ENCODE data around the gene WEE1. TPM values are rescaled to one million over a fixed set of nuclear protein-coding genes. Genes with fewer than 3 reads are reported as not detected.

The WEE1 gene
- 10 to 100 TPM; 32.4 to 38.8 (median 35.0) TPM for total RNA-seq
- polyA plus RNA-seq, result 10 to 100 TPM in 2 of 3 donors, 1 to 10 TPM in 1; 8.4 to 11.1 (median 10.0) TPM

GRCh38 chr11:9573052-9573774, at the start of gene WEE1:
Gene WEE1 (plus strand): TSS chr11:9573670. CDS start chr11:9573934, 264 bp downstream.
- peak within 1 kb of the TSS; percentile 95 to 99 (median 97) for H3K27ac ChIP-seq
- H3K36me3 ChIP-seq, result no peaks in the 10 kb centered on the region
- intact Hi-C loops (cut with DNase I), result loop anchor here (5.0 kb wide), 1 partner anchor 46 kb away; no protein-coding TSS in a partner anchor
- WGBS, 2 donors, result 0% methylated on average over 73 of the region's 73 CpGs
- no peaks in the 10 kb centered on the region for H3K27me3 ChIP-seq
- H3K4me3 ChIP-seq, result peak within 1 kb of the TSS; percentile 64 to 87 (median 86)
- no peaks in the 10 kb centered on the region for H3K9me3 ChIP-seq
- TF ChIP-seq POLR2AphosphoS5 (IDR thresholded peaks at IDR 0.05) (peak; percentile 55 to 88 (median 82)), CTCF (IDR thresholded peaks at IDR 0.05) (no peak), POLR2A (IDR thresholded peaks at IDR 0.05) (peak; percentile 55 to 82), EP300 (IDR thresholded peaks at IDR 0.05) (no peak)
- peaks cover 0 to 39% (median 28%) of the 10 kb centered on the region in 4 donors for H3K4me1 ChIP-seq
- DNase-seq, result peak; percentile 99

- DNase-seq, result no peak
- Histone ChIP-seq H3K36me3 (peaks cover 0 to 5% (median 0%) of the 10 kb centered on the region in 4 donors), H3K4me1 (peaks cover 0 to 45% (median 29%) of the 10 kb centered on the region in 4 donors), H3K9me3 (no peaks in the 10 kb centered on the region), H3K27me3 (no peaks in the 10 kb centered on the region), H3K27ac (no peak overlapping the region), H3K4me3 (no peak overlapping the region)
- WGBS, 2 donors, result 97 to 99% methylated on average over 2 of the region's 2 CpGs
- no peak for TF ChIP-seq CTCF (IDR thresholded peaks at IDR 0.05)
- no peak for TF ChIP-seq POLR2A (IDR thresholded peaks at IDR 0.05)
- no peak for TF ChIP-seq EP300 (IDR thresholded peaks at IDR 0.05)
- TF ChIP-seq POLR2AphosphoS5 (IDR thresholded peaks at IDR 0.05), result no peak
- intact Hi-C loops (cut with DNase I), result no loop called here
Observed at GRCh38 chr11:9524001-9524400, 49.5 kb upstream of the WEE1 start.

- WGBS, 2 donors, result 22 to 68% methylated on average over 3 of the region's 3 CpGs
- H3K4me3 ChIP-seq, result no peak overlapping the region
- TF ChIP-seq POLR2AphosphoS5 (IDR thresholded peaks at IDR 0.05) (no peak), POLR2A (IDR thresholded peaks at IDR 0.05) (no peak), EP300 (IDR thresholded peaks at IDR 0.05) (no peak), CTCF (IDR thresholded peaks at IDR 0.05) (no peak)
- DNase-seq, result no peak
- H3K36me3 ChIP-seq, result peaks cover 0 to 5% (median 0%) of the 10 kb centered on the region in 4 donors
- no peaks in the 10 kb centered on the region for H3K27me3 ChIP-seq
- no peaks in the 10 kb centered on the region for H3K9me3 ChIP-seq
- H3K4me1 ChIP-seq, result peaks cover 0 to 48% (median 36%) of the 10 kb centered on the region in 4 donors
- intact Hi-C loops (cut with DNase I), result loop anchor here (5.0 kb wide), 2 partner anchors 47 to 87 kb away; partner anchors contain the start of gene WEE1
- peak overlapping the region in 3 of 4 donors; percentile 72 to 82 (median 75) for H3K27ac ChIP-seq
Observed at GRCh38 chr11:9525116-9525515, 48.4 kb upstream of the WEE1 start.

- Histone ChIP-seq H3K27me3 (no peaks in the 10 kb centered on the region), H3K9me3 (no peaks in the 10 kb centered on the region), H3K27ac (peak overlapping the region; percentile 67 to 82 (median 74)), H3K4me1 (peaks cover 0 to 50% (median 38%) of the 10 kb centered on the region in 4 donors), H3K36me3 (peaks cover 0 to 5% (median 0%) of the 10 kb centered on the region in 4 donors), H3K4me3 (no peak overlapping the region)
- peak; percentile 74 for DNase-seq
- WGBS, 2 donors, result 14 to 56% methylated on average over 8 of the region's 8 CpGs
- intact Hi-C loops (cut with DNase I), result loop anchor here (5.0 kb wide), 2 partner anchors 45 to 85 kb away; partner anchors contain the start of gene WEE1
- TF ChIP-seq POLR2AphosphoS5 (IDR thresholded peaks at IDR 0.05) (peak; percentile 11 to 76 (median 74)), CTCF (IDR thresholded peaks at IDR 0.05) (no peak)
Observed at GRCh38 chr11:9527481-9528135, 45.9 kb upstream of the WEE1 start.

Measured in sigmoid colon (tissue), 7 donors.